GM21717 (cell line): Measurements from ENCODE around the gene FAM227A.
A peak's percentile ranks its signal among the peaks of the same experiment; 100 is the strongest.

Experiments used
- ATAC-seq: cut with Tn5 transposase; IDR thresholded peaks from one replicate; pipeline ENCODE4 v1.9.1; 2021; ENCODE audit warnings: mild to moderate bottlenecking, moderate library complexity; ENCODE audit not compliant: unreplicated experiment

FAM227A gene

DNA sequence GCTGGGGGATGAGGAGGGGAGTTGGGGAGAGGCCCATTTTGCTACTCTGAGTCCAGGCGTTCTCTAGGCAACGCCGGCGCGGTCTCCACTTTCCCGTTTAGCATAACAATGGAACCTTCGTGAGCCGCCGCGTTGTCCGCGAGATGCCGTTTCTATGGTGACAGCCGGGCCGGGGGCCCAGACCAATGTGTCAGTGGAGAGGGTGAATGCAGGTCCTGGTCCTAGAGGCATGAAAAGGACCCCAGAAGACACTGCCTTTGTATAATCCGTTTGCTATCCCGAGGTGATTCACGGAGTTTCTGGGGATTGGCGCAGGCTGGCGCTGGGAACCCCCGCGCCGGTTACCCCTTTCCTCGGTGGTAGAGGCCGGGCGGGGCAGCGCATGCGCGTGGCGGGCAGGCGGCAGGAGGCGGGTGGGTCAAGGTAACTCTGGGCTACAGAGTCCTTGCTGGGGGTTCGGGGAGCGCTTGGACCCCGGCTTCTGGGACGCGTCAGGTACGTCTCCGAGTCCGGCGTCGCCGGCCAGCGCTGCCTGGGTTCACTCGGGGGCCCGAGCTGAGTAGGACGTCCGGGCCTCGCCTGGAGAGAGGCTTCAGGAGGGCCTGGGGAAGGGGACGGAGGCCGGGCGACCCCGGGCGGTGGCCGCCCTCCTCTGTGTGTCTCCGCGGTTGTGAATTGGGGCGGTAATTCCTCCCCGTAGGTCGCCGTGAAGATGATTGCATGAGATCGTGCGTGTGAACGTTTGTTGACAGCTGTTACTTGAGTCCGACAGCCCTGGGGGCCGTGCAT is at the start of gene FAM227A, which contains the start of gene CBY1:
FAM227A (minus strand) TSS at position 137 of the 789 bp plus-strand sequence. CDS start 6,224 bp downstream, outside the sequence.
CBY1 (plus strand) TSS at position 383 of the 789 bp plus-strand sequence. CDS start 11,417 bp downstream, outside the sequence.
- ATAC-seq, result peak; percentile 63

DNA sequence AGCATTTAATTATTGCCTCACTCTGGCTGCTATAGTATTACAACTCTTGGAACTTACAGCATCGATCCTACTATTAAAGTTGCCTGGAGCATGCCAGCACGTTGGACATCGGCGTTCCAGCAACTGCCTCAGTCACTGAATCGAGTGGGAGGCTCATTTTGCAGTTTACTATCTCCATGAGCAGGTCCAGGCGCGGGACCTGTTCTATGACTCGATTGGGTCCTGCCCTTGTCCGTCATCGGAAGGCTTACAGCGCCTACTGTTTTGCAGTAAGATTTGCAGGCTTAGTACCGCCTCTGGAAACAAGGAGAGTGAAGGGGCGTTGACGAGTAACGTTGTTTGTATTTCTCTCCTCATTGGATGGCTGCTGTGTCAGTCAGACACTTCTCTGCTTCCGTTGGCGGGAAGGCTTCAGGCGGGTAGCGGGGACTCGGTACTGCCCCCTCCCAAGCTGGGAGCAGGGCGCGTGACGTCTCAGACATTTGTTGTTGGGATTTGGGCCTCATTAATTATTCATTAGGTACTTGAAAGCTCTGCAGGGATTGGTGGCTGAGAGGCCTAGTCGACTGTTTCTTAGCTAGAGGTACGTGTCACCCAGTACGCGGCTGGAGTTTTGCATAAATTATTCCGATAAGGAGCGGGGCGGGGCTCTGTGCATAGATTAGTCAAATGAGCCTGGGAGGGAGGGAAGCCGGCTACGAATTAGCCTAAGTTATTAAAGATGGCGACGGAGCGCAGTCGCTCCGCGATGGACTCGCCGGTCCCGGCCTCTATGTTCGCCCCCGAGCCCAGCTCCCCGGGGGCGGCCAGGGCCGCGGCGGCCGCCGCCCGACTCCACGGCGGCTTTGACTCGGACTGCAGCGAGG is 49.3 kb upstream of the FAM227A start, which contains the start of gene GTPBP1:
GTPBP1 (plus strand) TSS at position 710 of the 866 bp plus-strand sequence; CDS start at position 722, 12 bp downstream.
- peak; percentile 65 for ATAC-seq

- no peak for ATAC-seq
Observed at GRCh38 chr22:38704654-38705234, 48.6 kb upstream of the FAM227A start.

DNA sequence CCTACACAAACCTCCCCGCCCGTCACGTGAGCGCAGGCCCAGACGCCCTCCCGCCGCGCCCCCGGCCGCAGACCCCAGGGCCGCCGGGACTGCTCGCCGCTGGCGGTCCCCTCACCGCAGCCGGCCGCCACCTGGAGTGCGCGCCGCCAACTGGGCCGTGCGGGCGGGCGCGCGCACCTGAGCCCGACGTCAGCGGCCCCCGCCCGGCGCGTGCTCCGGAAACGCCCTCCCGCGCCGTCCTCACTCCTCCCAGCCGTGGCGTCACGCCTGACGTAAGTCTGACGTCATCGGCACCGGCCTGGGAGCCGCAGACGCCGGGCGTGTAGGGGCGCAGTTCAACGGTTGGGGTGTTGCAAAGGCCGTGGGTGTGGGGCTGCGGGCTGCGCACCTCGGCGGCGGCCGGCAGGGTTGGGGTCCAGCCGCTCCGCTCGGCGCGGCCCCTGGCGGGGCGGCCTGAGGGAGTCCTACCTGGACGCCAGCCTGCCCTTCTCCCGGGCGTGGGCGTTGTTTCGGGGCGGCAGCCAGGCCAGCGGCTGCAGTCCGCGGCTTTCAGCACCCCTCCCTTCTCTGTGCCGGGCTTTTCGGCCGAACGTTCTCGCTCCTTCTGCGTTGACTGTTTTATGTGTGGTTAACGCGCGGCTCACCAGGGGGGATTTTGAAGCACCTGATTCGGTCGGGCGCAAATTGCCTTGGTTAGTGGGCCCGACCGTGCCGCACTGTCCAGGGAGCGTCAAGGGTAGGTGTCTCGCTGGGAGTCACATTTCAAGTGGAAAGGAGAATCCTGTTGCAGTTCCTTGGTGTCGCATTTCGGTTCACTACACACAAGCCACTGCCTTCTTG is 44.8 kb upstream of the FAM227A start, which contains the start of gene JOSD1:
JOSD1 (minus strand) TSS at position 155 of the 840 bp plus-strand sequence. CDS start 956 bp downstream, outside the sequence.
- ATAC-seq, result peak; percentile 27

- no peak for ATAC-seq
Observed at GRCh38 chr22:38700270-38700788, 44.1 kb upstream of the FAM227A start.

DNA sequence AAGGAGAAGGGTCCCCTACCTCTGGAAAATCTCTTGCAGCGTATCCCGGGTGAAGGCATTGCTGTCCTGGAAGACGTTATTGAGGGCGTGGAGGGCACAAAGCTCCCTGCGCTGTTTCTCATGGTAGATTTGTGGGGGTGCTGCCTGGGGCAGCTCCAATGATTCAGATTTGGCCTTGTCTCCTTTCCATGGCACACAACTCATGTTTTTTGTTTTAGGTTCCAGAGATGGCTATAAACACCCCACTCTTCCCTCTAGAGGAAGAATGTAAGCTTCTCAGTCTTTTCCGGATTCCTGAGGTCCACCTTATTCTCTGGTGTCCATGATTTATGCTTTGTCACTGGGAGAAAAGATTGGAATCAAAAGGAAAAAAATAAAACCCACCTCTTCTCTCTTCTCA is 43.6 kb upstream of the FAM227A start:
- no peak for ATAC-seq

DNA sequence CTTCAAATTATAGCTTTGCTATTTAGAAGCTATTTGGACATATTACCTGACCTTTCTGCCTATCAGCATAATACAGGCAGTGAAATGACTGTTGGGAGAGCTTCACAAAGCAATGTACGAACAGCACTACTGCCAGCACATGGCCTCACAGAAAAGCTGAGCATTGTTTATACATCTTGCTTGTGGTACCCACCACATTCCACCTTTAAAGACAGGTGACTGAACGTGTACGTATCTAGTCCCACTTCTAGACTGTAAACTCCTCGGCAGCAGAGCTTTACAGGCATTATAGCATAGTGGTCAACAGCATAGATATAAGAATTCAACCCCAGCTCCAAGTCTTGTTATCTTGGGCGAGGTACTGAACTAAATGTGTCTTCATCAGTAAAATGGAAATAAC is 43.0 kb upstream of the FAM227A start:
- no peak for ATAC-seq

DNA sequence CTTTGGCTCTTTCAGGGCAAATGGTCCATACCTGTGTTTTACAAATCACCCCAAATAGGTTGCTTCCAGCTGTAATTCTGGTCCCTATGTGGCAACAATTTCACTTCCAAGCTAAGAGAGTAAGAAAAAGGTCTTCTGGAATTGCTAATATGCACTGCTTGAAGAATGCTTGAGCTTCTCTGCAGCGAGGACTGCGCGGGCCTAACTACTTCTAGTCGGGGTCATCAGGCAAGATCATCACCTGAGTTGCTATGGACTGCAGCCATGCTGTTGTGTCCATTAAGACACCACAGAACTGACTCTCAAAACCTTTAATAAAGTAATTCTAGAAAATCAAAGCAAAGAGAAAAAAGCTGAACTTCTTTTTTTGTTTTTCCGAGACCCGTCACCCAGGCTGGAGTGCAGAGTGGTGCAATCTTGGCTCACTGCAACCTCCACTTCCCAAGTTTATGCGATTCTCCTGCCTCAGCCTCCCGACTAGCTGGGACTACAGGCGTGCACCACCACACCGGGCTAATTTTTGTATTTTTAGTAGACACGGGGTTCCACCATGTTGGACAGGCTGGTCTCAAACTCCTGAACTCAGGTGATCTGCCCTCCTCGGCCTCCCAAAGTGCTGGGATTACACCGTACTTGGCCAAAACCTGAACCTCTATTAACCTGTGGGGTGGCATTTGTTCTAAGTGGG is 42.4 kb upstream of the FAM227A start:
- ATAC-seq, result no peak

DNA sequence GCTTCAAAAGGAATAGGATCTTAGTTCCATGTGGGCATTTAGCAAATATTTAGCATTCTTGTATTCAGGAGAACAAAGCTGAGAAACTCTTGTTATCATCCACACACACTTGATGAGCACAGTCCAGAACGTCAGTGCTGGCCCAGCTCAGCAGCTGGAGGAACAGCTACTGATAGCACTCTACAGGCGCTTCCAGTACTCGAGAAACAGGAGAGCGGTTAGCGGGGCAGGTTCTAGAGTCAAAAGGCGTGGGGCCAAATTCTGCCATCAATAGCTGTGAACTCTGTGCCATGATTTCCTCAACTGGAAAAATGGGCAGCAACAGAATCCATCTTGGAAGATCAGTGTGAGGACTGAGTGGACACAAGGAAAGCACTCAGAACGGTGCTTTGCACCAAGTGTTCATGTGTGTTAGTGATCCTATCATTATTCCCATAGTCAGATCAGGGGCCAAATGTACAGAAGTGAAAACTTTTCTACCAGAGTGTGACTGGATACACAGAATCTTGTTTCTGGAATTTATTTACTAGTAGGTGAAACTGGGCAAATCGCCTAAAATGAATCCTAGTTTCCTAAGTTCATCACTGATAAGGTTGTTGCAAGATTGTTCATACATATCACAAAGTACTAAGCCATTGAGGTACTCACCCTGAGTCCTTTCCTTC is 41.4 kb upstream of the FAM227A start:
- ATAC-seq, result no peak

DNA sequence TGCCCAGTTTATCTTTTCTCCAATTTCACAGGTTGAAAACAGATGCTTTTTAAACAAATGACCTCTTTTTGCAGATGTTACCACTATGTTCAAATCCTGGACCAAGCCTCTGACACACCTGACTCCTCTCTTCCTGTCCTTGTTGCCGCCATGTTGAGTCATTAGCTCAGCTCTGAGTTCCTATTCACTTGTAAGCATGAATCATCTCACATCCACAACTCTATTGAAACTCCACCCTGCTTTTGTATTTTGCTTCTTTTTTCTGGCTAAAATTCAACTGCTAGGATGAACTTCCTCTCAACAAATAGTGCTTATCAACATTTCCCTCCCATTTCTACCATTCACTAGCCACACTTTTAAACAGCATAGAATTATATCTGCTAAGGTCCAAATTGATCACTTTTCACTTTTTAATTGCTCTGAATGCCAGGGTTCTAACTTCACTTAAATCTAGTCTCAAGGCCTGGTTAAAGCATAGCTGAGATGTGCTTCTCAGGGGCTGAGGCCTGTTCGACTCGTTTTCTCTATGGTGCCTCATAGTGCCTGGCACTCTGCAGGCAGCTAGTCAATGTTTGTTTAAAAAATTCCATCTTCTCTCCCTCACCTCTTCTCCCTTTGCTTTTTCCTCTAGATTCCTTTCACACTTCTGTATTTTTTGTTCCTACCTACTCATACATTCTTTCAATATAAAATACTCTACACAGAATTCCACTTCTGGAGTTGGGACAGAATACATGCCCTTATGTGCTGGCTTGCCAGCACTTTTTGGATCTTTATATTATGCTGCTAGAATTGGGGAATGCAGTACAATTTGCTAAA is 40.6 kb upstream of the FAM227A start:
- no peak for ATAC-seq

DNA sequence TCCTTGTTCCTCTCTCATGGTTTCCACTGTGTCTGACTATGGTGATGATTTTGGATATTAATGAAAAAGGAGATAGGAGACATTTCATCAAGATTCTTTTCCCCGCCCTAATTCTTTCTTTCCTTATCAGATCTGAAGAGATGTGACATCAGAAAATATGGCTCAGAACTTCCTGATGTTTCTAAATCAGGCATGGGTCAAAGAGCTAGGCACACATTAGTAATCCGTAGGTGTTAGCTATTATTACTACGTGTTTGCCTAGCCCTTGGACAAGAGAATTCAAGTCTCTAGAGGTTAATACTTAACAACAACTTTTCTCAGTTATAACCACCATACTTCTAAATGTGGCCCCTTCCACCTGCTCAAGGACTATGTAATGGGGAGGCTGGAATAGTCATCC is 38.7 kb upstream of the FAM227A start:
- no peak for ATAC-seq

DNA sequence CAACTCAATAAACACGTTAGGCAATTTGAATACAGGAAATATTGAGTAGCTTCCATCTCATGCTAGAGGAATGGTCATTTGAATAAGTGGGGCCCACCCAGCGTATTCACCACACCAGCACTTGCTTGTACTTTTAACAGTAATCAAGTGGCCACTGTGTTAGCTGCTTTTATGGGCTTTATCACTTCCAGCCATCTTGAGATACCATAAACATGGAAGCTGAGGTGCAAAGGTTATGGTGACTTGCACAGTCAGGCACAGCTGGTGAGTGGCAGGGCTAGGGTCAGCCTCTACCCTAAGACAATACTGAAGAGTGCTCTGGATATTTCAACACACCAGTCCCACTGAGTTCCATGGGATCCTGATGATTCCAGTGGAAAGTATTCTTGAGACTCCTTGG is 37.9 kb upstream of the FAM227A start:
- ATAC-seq, result no peak

- no peak for ATAC-seq
Observed at GRCh38 chr22:38689651-38690050, 33.5 kb upstream of the FAM227A start.

- no peak for ATAC-seq
Observed at GRCh38 chr22:38685761-38686160, 29.6 kb upstream of the FAM227A start.

DNA sequence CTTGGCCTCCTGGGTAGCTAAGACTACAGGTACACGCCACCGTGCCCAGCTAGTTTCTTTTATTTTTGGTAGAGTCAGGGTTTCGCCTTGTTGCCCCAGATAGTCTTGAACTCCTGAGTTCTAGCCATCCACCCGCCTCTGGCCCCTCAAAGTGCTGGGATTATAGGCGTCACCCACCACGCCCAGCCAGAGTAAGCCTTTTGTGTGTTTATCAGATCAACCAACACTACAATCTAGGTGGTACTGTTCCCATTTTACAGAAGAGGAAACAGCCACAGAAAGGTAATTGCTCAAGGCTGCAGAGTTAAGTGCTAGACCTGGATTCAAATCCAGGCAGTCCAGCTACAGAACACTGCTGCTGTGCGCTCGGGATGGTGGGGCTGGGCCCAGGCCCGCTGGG is 28.7 kb upstream of the FAM227A start:
- no peak for ATAC-seq

DNA sequence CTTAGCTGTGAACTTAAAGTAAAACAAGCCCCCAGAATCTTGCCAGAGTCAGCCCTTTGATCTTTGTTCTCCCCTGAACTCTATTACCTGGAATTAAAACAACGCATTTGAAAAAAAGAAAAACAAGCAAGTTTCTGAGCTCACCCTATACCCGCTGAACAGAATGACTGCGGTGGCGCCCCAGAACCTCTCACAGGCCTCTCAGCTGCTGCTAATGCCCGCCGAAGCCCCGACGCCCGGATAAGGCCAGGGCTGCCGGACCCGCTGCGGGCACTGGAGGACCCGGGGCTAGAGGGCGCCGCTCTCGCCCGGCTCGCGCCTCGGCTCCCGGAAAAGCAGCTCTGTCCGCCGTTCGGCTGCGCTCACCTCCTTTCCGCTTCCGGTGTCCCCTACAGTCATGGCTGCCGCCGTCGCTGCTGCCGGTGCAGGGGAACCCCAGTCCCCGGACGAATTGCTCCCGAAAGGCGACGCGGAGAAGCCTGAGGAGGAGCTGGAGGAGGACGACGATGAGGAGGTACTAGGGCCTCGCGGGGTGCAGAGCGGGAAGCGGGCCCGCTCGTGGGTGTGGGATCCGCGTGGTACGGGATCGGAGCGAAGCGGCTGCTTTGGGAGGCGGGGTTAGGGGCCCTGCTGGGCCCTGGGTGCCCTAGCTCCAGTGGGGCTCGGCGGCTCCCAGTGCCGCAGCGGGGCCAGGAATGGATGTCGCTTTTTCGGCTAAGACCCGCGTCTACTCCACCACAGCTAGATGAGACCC is 25.6 kb upstream of the FAM227A start, which contains the start of gene TOMM22:
TOMM22 (plus strand) TSS at position 376 of the 754 bp plus-strand sequence; CDS start at position 398, 22 bp downstream.
- ATAC-seq, result peak; percentile 76

GRCh38 chr22:38675833-38676232 is 19.6 kb upstream of the FAM227A start:
- no peak for ATAC-seq
